ENCODE results near the gene RAI1.

RAI1 gene

DNA sequence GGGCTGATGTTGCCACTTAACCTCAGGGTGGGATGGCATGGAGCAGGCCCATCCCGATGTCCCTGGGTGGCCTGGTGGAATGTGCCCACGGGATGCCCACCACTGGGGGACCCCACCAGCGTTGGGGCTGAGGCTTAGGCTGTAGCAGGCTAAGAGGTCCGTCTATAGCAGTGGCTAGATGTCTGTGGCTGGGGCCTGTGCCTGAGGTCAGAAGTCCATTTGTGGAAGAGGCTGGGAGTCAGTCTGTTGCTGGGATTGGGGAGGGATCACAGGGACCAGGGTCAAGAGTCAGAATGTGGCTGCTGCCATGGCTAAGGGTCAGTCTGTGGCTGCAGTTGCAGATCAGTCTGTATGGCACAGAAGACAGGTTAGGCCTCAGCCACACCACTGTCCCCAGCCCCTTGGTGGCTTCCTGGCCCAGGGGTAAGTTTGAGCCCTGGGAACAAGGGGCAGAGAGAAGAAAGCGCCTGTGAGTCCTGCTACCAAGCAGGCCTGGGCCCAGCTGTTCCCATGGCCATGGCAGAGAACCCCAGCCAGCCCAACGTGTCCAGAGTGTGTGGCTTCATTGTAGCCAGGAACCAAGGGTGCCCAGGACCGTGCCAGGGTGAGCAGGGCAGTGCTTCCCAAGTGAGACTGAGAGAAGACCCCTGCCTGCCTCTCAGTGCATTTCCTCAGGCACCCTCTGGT lies 35.7 kb downstream of the RAI1 start:
- no peak for DNase-seq (ENCODE audit: low spot score)
- TF ChIP-seq, protein P1, sequence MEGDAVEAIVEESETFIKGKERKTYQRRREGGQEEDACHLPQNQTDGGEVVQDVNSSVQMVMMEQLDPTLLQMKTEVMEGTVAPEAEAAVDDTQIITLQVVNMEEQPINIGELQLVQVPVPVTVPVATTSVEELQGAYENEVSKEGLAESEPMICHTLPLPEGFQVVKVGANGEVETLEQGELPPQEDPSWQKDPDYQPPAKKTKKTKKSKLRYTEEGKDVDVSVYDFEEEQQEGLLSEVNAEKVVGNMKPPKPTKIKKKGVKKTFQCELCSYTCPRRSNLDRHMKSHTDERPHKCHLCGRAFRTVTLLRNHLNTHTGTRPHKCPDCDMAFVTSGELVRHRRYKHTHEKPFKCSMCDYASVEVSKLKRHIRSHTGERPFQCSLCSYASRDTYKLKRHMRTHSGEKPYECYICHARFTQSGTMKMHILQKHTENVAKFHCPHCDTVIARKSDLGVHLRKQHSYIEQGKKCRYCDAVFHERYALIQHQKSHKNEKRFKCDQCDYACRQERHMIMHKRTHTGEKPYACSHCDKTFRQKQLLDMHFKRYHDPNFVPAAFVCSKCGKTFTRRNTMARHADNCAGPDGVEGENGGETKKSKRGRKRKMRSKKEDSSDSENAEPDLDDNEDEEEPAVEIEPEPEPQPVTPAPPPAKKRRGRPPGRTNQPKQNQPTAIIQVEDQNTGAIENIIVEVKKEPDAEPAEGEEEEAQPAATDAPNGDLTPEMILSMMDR (IDR thresholded peaks at IDR 0.05; ENCODE audit: borderline replicate concordance, control extremely low read depth, extremely low read depth, insufficient read depth, missing control alignments), result no peak
- in situ Hi-C loops (cut with MboI; ENCODE audit: low sequenced_read_pairs, unreplicated experiment), result no loop called here

DNA sequence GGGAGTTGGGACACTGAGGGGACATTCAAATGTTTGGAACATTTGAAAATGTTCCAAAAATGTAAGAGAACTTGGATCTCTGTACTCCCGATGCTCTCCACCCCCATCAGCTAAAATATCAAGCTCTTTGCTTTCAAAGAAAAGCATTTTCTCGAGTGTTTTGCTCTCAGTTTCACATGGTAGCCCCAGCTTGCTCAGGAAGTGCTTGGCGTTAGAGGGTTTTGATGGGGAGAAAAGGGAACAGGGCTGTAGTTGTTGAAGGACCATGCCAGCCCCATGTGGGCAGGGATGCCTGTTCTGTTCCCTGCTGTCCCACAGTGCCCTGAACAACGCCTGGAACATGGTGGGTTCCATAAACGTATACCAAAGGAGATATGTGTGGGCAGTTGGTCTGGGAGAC lies 37.0 kb downstream of the RAI1 start:
- in situ Hi-C loops (cut with MboI; ENCODE audit: low sequenced_read_pairs, unreplicated experiment), result no loop called here
- TF ChIP-seq, protein P1 (IDR thresholded peaks at IDR 0.05; ENCODE audit: borderline replicate concordance, control extremely low read depth, extremely low read depth, insufficient read depth, missing control alignments), result no peak
- no peak for DNase-seq (ENCODE audit: low spot score)

DNA sequence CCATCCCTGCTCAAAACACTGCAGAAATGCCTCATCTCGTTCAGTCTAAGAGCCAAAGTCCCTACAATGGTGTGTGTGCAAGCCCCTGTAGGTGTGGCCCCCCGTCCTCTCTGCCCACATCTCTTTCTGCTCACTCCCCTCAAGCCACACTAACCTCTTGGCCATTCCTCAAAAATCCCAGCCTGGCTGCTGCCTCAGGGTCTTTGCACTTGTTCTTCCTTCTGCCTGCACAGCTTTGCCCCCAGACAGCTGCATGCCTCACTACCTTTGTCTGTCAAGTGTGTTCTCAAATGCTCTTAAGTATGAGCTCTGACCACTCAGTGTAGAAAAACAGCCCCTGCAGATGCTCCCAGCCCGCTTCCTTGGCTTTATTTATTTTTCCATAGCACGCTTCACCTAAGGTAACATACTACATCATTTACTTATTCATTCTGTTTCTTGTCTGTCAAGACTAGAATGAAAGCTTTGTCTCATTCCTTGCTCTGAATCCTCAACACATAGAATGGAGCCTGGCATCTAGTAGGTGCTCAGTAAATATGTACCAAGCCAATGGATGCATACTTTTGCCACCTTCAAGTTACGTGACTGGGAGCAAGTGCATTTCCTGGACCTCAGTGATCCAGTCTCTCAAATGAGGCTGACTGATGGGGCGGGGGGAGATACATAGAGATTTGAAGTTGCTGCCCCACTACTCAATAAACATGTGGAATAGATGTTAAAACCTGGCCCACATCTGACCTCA lies 38.1 kb downstream of the RAI1 start:
- in situ Hi-C loops (cut with MboI; ENCODE audit: low sequenced_read_pairs, unreplicated experiment), result no loop called here
- DNase-seq (ENCODE audit: low spot score), result no peak
- TF ChIP-seq, protein P1 (IDR thresholded peaks at IDR 0.05; ENCODE audit: borderline replicate concordance, control extremely low read depth, extremely low read depth, insufficient read depth, missing control alignments), result no peak

DNA sequence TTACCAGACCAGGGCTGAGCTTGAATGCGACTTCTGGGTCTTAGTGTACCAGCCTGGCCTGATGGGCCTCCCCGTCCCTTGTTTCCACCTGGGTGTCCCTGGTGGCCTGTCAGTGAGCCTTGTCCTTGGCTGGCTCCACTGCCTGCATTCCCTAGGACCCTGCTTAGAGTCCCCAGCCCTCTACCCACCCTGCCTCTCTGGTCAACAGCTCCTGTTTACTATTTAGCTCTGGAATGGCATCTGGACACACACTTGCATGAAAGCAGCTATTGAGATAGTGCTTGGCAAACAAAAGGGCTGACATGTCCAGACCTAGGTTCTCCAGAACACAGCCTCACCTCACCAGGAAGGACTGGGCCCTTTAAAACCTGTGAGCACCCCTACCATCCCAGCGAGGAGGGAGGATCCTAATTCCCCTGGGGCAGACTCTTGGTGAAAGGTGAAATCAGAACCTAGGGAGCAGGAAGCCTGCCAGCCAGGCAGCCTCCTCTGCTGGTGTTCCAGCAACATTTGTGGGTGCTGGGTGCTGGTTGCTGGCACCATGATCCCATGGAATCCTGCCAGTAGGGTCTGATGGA lies 38.8 kb downstream of the RAI1 start:
- TF ChIP-seq, protein P1 (IDR thresholded peaks at IDR 0.05; ENCODE audit: borderline replicate concordance, control extremely low read depth, extremely low read depth, insufficient read depth, missing control alignments), result no peak
- in situ Hi-C loops (cut with MboI; ENCODE audit: low sequenced_read_pairs, unreplicated experiment), result no loop called here
- no peak for DNase-seq (ENCODE audit: low spot score)

DNA sequence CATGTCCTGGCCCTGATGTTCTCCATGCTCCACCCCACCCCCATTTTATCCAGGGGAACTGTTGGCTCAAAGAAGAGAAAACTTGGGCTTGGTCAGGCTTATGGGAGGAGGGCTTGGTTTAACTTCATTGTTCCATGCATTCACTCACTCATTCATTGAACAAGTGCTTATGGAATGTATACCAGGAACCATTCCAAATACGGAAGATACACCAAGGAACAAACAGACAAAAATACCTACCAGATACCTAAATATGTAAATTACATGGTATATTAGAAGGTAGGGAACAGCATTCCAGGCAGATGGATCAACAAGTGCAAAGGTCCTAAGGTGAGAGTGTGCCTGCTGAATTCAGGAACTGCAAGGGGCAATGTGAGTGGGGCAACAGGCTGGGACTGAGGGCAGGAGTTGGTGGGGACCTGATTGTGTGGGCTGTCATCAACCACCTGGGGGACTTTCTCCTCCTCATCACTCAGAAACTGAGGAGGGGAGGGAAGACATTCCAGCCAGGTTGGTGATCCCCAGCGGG lies 39.9 kb downstream of the RAI1 start:
- TF ChIP-seq, protein P1 (IDR thresholded peaks at IDR 0.05; ENCODE audit: borderline replicate concordance, control extremely low read depth, extremely low read depth, insufficient read depth, missing control alignments), result no peak
- no peak for DNase-seq (ENCODE audit: low spot score)
- in situ Hi-C loops (cut with MboI; ENCODE audit: low sequenced_read_pairs, unreplicated experiment), result no loop called here

DNA sequence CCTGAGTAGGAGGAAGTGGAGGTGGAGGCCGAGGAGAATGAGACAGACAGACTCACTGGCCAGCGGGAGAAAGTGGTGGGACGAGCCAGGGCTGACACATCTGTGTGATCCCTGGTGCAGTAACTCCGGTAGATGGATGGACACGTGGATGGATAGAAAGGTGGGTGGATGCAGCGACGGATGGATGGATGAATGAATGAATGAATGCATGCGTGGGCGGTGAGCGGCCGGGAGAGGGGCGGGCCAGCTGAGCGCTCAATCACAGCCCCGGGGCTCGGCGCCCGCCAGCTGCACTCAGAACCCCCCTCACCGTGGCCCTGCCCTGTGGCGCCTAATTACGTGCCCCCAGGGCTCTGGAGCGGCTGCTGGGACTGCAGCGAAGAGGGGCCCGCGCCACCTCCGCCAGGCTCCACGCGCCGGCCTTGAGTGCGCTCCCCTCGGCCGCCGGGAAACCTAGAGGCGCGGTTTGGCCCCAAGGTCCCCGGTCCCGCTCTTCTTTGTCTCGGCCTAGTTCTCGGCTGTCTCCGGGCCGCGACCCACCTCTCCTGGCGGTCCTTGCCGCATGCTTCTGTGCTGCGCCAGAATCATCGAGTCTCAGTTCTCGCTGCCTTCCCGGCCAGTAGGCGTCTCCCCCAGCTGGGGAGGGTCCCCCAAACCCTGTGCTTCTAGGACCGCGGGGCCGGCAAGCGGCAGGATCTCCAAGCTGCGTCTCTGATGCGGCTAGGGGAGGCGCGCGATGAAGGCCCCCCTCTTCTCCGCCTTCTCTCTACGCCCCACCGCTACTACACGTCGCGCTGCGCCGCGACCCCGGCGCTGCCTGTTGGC lies 41.0 kb downstream of the RAI1 start:
- TF ChIP-seq, protein P1 (IDR thresholded peaks at IDR 0.05; ENCODE audit: borderline replicate concordance, control extremely low read depth, extremely low read depth, insufficient read depth, missing control alignments), result no peak
- in situ Hi-C loops (cut with MboI; ENCODE audit: low sequenced_read_pairs, unreplicated experiment), result no loop called here
- no peak for DNase-seq (ENCODE audit: low spot score)

Measured in GM13976 (cell line).